H1 (cell line): ENCODE results near the gene SAMD4A. TPM values are rescaled to one million over a fixed set of nuclear protein-coding genes. Genes with fewer than 3 reads are reported as not detected.

ENCODE experiments used
- polyA plus RNA-seq, 7 experiments: library from polyadenylated mRNA; depleted of rRNA in 3 of 7; stranded (reverse) in 5 of 7; unstranded in 2 of 7; fragments of >200 nt in 5 of 7; fragments of 200-250 nt in 2 of 7; gene quantifications; 1 replicate in 5 of 7; 2 replicates in 1 of 7; 4 replicates in 1 of 7; pipeline versions ENCODE4 v1.2.1 to v1.2.3, GENCODE V29; 2011 to 2013; ENCODE audit warnings: missing spikeins in 2 of 7, mixed read lengths in 2 of 7
- total RNA-seq: library from RNA; stranded (reverse); fragmentation: NEBNext Ultra II Directional; extraction: Animal tissue kit (Norgen Biotek cat#: 25700); gene quantifications from 2 replicates; pipeline ENCODE4 v1.2.1, GENCODE V29; 2021
- TF ChIP-seq, protein P1 (sequence below), 3 experiments: IDR thresholded peaks; 1 replicate in 2 of 3; 2 replicates in 1 of 3; pipeline versions ENCODE4 v1.5.1 to v1.6.1; 2011; ENCODE audit warnings: low read length in 3 of 3, mild to moderate bottlenecking in 3 of 3, inconsistent platforms in 2 of 3, low read depth in 1 of 3, moderate library complexity in 1 of 3; ENCODE audit not compliant: insufficient read depth in 1 of 3; ENCODE audit errors: control extremely low read depth in 1 of 3

The SAMD4A gene
- total and polyA plus RNA-seq, 2 of the 8 experiments (the other 6 are each of a cell fraction or from before 2014, with no cell fraction given): 2.4 to 12.3 TPM

DNA sequence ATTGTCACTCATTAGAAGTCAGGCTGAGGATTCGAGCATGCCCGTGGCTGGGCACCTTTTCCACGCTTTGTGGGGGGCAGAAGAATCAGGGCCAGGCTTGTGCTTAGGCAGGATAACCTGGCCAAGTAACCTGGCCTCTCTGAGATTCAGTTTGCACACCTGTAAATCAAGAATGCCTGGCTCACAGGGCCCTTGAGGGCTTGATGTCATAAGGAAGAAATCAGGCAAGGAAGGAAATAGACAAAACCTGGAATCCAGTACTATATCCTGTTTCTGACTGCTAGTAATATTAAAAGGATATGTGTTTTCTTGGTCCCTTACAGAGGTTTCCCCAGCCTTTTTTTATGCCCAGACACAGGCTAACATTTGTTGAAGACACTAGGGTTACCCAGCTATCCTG lies 91.9 kb downstream of the SAMD4A start (continued):
- TF ChIP-seq, protein P1, sequence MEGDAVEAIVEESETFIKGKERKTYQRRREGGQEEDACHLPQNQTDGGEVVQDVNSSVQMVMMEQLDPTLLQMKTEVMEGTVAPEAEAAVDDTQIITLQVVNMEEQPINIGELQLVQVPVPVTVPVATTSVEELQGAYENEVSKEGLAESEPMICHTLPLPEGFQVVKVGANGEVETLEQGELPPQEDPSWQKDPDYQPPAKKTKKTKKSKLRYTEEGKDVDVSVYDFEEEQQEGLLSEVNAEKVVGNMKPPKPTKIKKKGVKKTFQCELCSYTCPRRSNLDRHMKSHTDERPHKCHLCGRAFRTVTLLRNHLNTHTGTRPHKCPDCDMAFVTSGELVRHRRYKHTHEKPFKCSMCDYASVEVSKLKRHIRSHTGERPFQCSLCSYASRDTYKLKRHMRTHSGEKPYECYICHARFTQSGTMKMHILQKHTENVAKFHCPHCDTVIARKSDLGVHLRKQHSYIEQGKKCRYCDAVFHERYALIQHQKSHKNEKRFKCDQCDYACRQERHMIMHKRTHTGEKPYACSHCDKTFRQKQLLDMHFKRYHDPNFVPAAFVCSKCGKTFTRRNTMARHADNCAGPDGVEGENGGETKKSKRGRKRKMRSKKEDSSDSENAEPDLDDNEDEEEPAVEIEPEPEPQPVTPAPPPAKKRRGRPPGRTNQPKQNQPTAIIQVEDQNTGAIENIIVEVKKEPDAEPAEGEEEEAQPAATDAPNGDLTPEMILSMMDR (IDR thresholded peaks at IDR 0.05; ENCODE audit: control extremely low read depth in 1 of 3, insufficient read depth in 1 of 3, low read depth in 1 of 3, low read length in 3 of 3): no peak
